HS-27A (cell line): Measurements from ENCODE around the gene STARD3.

Experiments
- DNase-seq: peaks from one replicate; pipeline ENCODE4 v3.0.0-alpha.2; 2012; ENCODE audit warnings: low read depth, missing footprints

The STARD3 gene

GRCh38 chr17:39639043-39639442 lies 2.1 kb downstream of the STARD3 start:
- DNase-seq: no peak

DNA sequence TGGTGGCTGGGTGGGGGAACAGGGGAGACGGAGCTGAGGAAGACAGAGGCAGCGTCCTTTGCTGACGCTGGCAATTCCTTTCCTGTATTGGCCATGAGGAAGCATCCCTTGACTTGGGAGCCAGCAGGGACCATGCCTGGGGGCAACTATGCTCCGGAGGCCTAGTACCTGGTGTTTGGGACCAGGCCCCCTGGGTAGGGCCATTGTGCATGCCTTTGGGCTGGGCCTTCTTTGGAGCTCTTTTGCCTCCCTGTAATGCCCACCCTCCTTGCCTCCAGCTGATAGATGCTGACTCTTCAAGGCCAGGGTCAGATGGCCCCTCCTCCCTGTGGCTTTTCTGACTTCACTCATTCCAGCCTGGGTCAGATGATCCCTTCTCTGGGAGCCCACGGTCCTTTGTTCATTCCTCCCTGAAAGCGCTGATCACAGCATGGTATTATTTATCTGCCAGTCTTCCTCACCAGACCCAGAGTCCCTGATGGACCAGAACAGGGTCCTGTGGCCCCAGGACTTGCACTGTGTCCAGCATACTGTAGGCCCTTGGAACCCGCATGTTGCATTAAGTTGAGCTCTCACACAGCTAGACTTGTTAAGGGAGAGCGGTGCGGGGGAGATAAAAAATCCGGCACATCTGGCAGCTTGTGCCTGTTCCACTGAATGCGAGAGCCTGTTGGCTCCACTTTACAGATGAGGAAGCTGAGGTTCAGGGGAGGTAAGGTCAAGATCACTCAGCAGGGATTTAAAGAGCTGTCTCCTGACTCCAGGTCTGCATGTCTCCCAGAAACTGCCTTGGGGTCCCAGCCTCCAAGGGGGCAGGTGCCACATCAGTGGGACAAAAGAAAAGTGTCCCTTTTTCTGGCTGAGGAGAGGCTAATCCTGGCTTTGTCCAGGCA lies 2.9 kb downstream of the STARD3 start:
- no peak for DNase-seq

DNA sequence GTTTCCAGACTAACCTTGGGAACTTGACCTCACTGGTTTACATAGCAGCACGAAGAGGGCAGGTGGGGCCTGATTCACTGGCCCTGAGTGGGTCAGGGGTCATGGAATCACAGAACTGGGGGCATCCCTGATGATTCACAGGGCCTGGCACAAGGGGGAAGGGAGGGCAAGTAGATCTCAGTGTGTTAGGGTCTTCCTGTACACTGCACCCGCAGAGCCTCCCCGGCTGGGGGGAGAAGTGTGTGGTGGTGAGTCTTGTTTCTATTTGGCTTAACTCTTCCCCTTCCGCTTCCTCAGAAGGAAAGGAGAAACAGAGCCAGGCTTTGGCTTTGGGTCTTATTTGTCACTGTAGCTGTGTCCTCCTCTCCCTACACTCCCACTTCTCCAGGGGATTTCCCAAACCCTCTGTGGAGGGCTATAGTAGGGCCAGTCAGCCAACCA lies 3.7 kb downstream of the STARD3 start:
- no peak for DNase-seq

- no peak for DNase-seq
Measured at GRCh38 chr17:39641097-39641496, 4.2 kb downstream of the STARD3 start.

DNA sequence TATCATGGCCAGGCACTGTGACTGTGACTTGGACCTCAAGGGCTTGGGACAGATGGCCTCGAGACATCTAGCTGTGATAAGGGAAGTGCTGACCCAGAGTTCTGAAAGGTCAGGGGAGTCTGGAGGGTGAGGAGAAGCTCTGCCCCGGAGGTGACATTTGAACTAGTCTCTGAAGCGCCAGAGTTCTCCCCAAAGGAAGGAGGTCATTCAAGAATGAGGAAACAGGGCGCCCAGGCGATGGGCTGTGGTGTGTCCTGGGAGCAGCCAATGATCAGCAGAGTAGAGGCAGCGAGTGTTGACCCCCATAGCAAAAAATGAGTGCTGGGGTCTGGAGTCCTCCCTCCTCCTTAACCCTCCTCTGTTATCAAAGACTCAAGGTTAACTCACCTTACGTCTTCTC lies 4.9 kb downstream of the STARD3 start:
- DNase-seq: no peak

GRCh38 chr17:39642291-39643074 lies 5.5 kb downstream of the STARD3 start:
- no peak for DNase-seq

DNA sequence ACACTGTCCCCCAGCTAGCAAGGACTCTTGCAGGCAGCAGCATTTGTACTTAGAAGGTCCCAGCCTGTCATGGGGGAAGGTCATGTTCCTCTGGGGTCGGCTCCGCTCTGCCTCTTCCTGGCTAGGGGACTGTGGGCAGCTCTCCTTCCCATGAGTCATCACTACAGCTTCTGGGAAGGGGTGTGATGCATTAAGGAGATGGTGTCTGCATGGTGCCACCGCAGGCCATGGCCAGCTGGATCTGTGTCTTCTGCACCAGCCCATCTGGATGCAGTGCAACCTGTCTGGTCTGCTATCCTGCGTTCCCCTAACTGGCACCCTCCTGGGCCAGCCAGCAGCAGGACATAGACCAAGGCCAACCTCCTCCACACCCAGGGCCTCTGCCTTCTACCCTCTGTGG lies 6.3 kb downstream of the STARD3 start:
- no peak for DNase-seq

- no peak for DNase-seq
Measured at GRCh38 chr17:39647256-39647655, 10.3 kb downstream of the STARD3 start.

DNA sequence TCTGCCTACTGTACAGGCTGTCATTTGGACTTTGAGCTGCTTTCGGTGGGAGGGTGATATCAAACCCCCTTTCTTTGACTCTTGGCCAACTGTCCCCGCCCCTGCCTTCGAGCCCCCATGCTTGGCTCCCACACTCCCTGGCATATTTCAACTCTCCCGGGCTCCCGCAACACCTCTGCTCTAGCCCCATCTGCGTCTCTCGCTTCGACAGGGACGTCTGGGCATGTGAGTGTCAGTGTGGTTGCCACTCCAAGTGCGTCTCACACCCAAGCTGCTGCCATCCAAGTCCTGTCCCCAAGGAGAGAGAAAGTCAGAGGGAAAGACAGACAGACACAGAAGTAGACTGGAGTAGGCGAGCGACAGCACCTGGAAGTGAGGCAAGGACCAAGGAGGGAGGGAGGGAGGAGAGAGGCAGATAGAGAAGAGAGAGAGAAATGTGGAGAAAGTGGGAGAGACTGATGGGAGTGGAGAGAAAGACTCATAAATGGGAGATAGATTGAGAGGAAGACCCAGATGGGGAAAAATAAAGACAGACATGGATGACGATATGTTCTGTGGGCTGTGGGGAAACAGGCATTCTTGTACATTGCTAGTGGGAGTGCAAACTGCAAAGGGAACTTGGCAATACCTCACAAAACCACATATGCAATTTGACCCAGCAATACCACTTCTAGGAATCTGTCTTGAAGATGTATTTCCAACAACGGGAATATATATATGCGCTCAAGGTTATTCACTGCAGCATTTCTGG lies 11.8 kb downstream of the STARD3 start:
- DNase-seq: no peak

DNA sequence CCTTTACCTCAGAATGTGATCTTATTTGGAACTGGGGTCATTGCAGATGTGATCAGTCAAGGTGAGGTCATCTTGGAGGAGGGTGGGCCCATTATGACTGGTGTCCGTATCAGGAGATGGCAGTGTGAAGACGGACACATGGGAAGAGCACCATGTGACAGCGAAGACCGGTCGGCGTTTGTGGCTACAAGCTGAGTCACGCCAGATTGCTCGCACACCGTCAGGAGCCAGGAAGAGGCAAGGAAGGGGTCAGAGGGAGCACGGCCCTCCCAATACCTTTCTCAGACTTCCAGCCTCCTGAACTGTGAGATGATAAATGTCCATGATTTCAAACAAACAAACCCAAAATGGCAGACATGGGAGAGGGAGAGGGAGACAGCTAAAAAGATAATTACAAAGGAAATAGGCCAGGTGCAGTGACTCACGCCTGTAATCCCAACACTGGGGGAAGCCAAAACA lies 13.2 kb downstream of the STARD3 start:
- no peak for DNase-seq

GRCh38 chr17:39651923-39652586 lies 15.1 kb downstream of the STARD3 start:
- no peak for DNase-seq

DNA sequence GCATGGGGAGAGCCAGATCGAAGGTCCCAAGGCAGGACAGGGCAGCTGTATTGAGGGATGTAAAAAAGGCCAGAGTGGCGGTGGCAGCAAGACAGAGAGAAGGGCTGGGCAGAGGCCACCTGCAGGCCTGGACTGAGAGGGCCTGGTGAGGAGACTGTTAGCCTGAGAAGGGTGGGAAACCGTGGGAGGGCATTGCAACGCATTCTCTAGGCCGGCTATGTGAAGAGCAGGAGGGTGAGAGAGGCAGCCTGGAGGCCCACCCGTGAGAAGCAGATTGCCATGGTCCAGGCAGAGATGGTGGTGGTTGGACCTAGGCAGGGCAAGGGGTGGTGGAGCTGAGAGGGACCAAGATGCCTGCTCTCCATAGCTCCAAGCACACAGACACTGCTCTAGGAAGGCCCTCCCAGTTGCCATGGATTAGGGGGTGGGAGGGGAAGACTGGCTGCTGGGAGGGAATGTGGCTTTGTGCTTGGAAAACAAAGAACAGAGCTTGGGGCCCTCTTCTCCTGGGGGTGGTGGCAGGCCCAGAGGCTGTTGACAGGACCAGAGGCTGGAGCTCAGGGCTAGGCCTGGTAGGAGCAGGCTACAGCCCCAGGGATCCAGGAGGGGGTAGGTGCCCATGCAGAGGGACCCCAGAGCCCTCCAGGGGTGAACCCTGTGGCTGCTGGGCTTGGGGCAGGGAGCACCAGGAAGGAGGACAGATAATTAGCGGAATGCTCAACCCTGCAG lies 15.8 kb downstream of the STARD3 start:
- DNase-seq: no peak

GRCh38 chr17:39653316-39653661 lies 16.3 kb downstream of the STARD3 start:
- DNase-seq: no peak

DNA sequence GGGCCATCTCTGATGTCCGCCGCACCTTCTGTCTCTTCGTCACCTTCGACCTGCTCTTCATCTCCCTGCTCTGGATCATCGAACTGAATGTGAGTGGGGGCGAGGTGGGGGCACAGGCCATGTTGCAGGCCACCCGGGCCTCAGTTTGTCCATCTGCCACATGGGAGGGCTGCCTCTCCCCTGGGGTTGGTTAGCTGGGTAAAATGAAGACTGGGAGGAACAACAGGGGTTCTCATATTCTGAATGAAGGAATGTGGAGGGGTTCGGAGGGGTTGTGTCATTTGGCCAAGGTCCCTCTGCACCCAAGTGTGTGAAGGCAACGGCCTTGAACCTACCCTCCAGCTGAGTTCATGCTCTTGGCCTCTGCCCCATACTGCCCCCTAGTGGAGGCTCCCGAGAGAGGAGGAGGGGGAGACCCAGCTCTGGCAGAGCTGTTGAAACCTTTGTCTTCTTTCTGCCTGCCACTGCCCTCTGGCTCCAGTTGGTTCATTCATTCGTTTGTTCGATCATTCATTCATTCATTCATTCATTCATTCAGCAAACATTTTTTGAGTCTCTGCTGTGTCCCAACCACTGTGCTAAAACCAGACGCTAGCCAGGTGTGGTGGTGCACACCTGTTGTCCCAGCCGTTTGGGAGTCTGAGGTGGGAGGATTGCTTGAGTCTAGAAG lies 16.9 kb downstream of the STARD3 start:
- no peak for DNase-seq

DNA sequence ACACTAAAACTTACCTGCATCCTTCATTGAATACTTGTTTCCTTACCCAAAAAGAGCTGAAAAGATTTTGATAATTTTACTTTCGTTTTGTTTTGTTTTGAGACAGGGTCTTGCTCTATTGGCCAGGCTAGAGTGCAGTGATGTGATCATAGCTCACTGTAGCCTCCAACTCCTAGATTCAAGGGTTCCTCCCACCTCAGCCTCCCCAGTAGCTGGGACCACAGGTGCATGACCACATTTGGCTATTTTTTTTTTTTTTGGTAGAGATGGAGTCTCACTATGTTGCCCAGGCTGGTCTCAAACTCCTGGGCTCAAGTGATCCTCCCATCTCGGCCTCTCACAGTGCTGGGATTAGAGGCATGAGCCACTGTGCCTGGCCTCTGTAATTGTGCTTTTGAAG lies 18.2 kb downstream of the STARD3 start:
- DNase-seq: no peak

DNA sequence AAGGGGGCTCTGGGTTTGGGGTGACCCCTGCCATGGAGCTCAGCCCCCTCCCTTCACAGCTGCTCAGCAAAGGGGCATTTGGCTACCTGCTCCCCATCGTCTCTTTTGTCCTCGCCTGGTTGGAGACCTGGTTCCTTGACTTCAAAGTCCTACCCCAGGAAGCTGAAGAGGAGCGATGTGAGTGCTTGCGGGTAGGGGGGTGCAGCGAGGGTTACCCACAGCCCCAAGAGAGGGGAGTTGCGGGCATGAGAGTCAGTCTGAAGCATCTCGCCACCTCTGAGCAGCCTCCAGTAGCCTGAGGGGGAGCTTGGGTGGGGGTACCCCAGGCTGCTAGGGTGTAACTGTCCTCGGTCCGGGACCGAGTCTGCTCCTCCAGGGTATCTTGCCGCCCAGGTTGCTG lies 21.4 kb downstream of the STARD3 start:
- DNase-seq: no peak

DNA sequence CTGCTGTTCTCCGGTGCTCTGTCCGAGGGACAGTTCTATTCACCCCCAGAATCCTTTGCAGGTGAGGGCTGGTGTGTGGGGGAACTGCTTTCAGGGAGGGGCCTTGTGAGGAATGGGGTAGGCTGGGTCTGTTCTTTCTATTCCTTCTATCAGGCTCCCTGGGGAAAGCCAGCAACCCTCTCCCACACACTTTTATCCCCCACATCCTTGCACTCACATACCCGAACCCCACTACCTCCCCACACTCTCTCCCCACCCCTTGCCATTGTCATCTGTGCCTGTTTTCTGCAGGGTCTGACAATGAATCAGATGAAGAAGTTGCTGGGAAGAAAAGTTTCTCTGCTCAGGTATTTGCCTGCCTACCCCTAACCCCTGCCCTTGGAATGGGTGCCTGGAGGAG lies 21.8 kb downstream of the STARD3 start:
- DNase-seq: no peak

DNA sequence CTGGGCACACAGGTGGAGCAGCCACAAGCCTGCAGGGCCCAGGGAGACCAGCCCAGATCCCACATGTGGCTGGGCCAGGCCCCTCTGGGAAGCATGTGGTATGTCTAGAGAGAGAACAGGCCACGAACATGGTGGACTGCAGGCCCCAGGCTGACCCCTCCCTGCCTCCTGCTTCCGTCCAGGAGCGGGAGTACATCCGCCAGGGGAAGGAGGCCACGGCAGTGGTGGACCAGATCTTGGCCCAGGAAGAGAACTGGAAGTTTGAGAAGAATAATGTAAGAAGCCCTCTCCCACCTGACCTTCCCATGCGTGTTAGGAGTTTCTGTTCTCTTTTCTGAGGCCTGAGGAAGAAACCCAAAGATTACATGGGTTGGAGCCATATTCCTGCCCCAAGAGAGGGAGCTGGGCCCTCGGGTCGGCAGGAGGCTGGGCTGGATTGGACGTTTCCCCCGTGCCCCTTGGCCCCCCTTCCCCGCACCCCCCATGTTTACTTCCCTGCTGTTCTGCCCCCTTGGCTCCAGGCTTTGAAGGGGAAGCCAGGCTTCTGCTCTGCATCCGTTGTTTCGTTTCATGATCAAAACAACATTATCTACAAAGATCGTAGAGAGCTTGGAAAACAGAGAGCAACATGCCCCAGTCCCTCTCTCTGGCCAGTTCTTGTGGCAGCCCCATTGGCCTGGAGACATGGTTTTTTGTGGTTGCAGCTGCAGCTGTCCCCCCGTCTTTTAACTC lies 22.5 kb downstream of the STARD3 start:
- no peak for DNase-seq

- no peak for DNase-seq
Measured at GRCh38 chr17:39660011-39660360, 23.0 kb downstream of the STARD3 start.
